Natural killer cell (primary cell): ENCODE measurements around the gene FOXJ3. TPM values are rescaled to one million over a fixed set of nuclear protein-coding genes. Genes with fewer than 3 reads are reported as not detected.

ENCODE experiments used
- ATAC-seq, 3 donors: fragments of 150-1000 bp in 2 of 3; fragments of 200-7000 bp in 1 of 3; cut with Tn5 transposase; 1 replicate in 1 of 3; 2 replicates in 2 of 3; pipeline ENCODE4 v1.10.0; 2021; ENCODE audit warnings: mild to moderate bottlenecking in 2 of 3, moderate library complexity in 2 of 3
- DNase-seq, 2 donors: peaks; one replicate each; pipeline versions ENCODE4 v3.0.0 to v3.0.0-alpha.2; 2013 to 2021; ENCODE audit warnings: mixed read lengths in 1 of 2
- H3K27ac ChIP-seq: one replicate; pipeline ENCODE4 v1.5.1; 2013; ENCODE audit warnings: mild to moderate bottlenecking, low read length
- H3K27me3 ChIP-seq: one replicate; pipeline ENCODE4 v1.6.1; 2013; ENCODE audit warnings: low read length; ENCODE audit not compliant: control insufficient read depth, insufficient read depth
- H3K36me3 ChIP-seq: one replicate; pipeline ENCODE4 v1.6.1; 2013; ENCODE audit warnings: low read length; ENCODE audit not compliant: control insufficient read depth, insufficient read depth
- H3K4me1 ChIP-seq: one replicate; pipeline ENCODE4 v1.6.1; 2013; ENCODE audit warnings: low read length; ENCODE audit not compliant: control insufficient read depth, insufficient read depth
- H3K4me3 ChIP-seq: one replicate; pipeline ENCODE4 v1.5.1; 2013; ENCODE audit warnings: low read length
- H3K9me3 ChIP-seq: one replicate; pipeline ENCODE4 v1.6.1; 2013; ENCODE audit warnings: low read length; ENCODE audit not compliant: control insufficient read depth, insufficient read depth
- H3K27ac Mint-ChIP-seq, 2 donors: one replicate each; pipeline ENCODE4 v1.8.0; 2022; ENCODE audit warnings: mild to moderate bottlenecking in 2 of 2, mixed read lengths in 2 of 2, moderate library complexity in 1 of 2
- H3K27me3 Mint-ChIP-seq, 2 donors: one replicate each; pipeline ENCODE4 v1.8.0; 2022; ENCODE audit warnings: low read depth in 2 of 2, mixed read lengths in 2 of 2
- H3K36me3 Mint-ChIP-seq: one replicate; pipeline ENCODE4 v1.8.0; 2022; ENCODE audit warnings: mixed read lengths
- H3K4me1 Mint-ChIP-seq, 2 donors: one replicate each; pipeline ENCODE4 v1.8.0; 2022; ENCODE audit warnings: mixed read lengths in 2 of 2
- H3K4me3 Mint-ChIP-seq: one replicate; pipeline ENCODE4 v1.8.0; 2022; ENCODE audit warnings: mild to moderate bottlenecking, moderate library complexity, mixed read lengths
- H3K9me3 Mint-ChIP-seq, 2 donors: one replicate each; pipeline ENCODE4 v1.8.0; 2022; ENCODE audit warnings: mixed read lengths in 2 of 2
- CTCF ChIP-seq: fragments of 200-600 bp; IDR thresholded peaks from one replicate; pipeline ENCODE4 v1.8.0; 2022; ENCODE audit warnings: antibody characterized with exemption
- WGBS: methylation state at CpG from one replicate; pipeline ENCODE4 v1.1.7; 2013; ENCODE audit warnings: missing lambda C conversion rate; ENCODE audit not compliant: insufficient coverage; 5-methylcytosine and 5-hydroxymethylcytosine counted together
- intact Hi-C: fragments of 100-400 bp; cut with micrococcal nuclease; formaldehyde crosslinking; loops from one replicate; pipeline ENCODE4 v1.14.2; 2022
- total RNA-seq, 4 donors: library from RNA; stranded (reverse); fragments of 120-200 nt in 1 of 4; gene quantifications; one replicate each; pipeline versions ENCODE4 v1.2.3 to v1.2.4, GENCODE V29; 2013 to 2022

The FOXJ3 gene
- total RNA-seq, 3 donors from 2014 or later (not counting 1 experiment from before 2014, with no cell fraction given), result 81.9 to 93.8 (median 82.5) TPM

- H3K4me1 Mint-ChIP-seq, result no peaks in the 10 kb centered on the region
- no peaks in the 10 kb centered on the region for H3K36me3 Mint-ChIP-seq
- Histone ChIP-seq H3K4me1 (no peaks in the 10 kb centered on the region), H3K9me3 (no peaks in the 10 kb centered on the region), H3K36me3 (no peaks in the 10 kb centered on the region), H3K27me3 (no peaks in the 10 kb centered on the region), H3K27ac (no peak overlapping the region), H3K4me3 (no peak overlapping the region)
- ATAC-seq (no peak), DNase-seq (no peak)
- intact Hi-C loops, result loop anchor here (5.0 kb wide), 1 partner anchor 359 kb away; no protein-coding TSS in a partner anchor
- TF ChIP-seq CTCF, result no peak
- H3K27ac Mint-ChIP-seq, result no peak overlapping the region
- H3K9me3 Mint-ChIP-seq, result no peaks in the 10 kb centered on the region
- H3K27me3 Mint-ChIP-seq, result no peaks in the 10 kb centered on the region
- no peak overlapping the region for H3K4me3 Mint-ChIP-seq
- WGBS, result 86% methylated on average over 17 of the region's 17 CpGs
Measured at GRCh38 chr1:42170779-42171621, 164.0 kb downstream of the FOXJ3 start.

- no peak for DNase-seq
- Histone ChIP-seq H3K27ac (no peak overlapping the region), H3K9me3 (no peaks in the 10 kb centered on the region), H3K4me1 (no peaks in the 10 kb centered on the region), H3K4me3 (no peak overlapping the region), H3K27me3 (no peaks in the 10 kb centered on the region), H3K36me3 (no peaks in the 10 kb centered on the region)
- no peak overlapping the region for H3K4me3 Mint-ChIP-seq
- 97% methylated on average over 3 of the region's 3 CpGs for WGBS
- no peak overlapping the region for H3K27ac Mint-ChIP-seq
- no peaks in the 10 kb centered on the region for H3K36me3 Mint-ChIP-seq
- no peaks in the 10 kb centered on the region for H3K4me1 Mint-ChIP-seq
- no peaks in the 10 kb centered on the region for H3K9me3 Mint-ChIP-seq
- TF ChIP-seq CTCF, result no peak
- intact Hi-C loops, result no loop called here
- H3K27me3 Mint-ChIP-seq, result no peaks in the 10 kb centered on the region
- no peak for ATAC-seq
Measured at GRCh38 chr1:42168763-42169162, 166.3 kb downstream of the FOXJ3 start.

- ATAC-seq (no peak), DNase-seq (no peak)
- H3K9me3 Mint-ChIP-seq, result no peaks in the 10 kb centered on the region
- H3K27ac Mint-ChIP-seq, result no peak overlapping the region
- H3K4me3 Mint-ChIP-seq, result no peak overlapping the region
- Histone ChIP-seq H3K27me3 (no peaks in the 10 kb centered on the region), H3K4me1 (no peaks in the 10 kb centered on the region), H3K36me3 (no peaks in the 10 kb centered on the region), H3K4me3 (no peak overlapping the region), H3K27ac (no peak overlapping the region), H3K9me3 (no peaks in the 10 kb centered on the region)
- intact Hi-C loops, result no loop called here
- H3K27me3 Mint-ChIP-seq, result no peaks in the 10 kb centered on the region
- TF ChIP-seq CTCF, result no peak
- H3K36me3 Mint-ChIP-seq, result no peaks in the 10 kb centered on the region
- WGBS, result 80% methylated on average over 1 of the region's 1 CpG
- no peaks in the 10 kb centered on the region for H3K4me1 Mint-ChIP-seq
Measured at GRCh38 chr1:42168391-42168670, 166.7 kb downstream of the FOXJ3 start.
